ENCODE results near the gene PCDHA2.
A peak's percentile ranks its signal among the peaks of the same experiment; 100 is the strongest.
"Not testable (repeated sequence)": the region's sequence is repeated elsewhere in the genome, so short reads cannot be mapped to it uniquely, and the experiment has no call there.

The PCDHA2 gene

GRCh38 chr5:140791089-140791488, 3.6 kb upstream of the PCDHA2 start:
- no peak for DNase-seq (ENCODE audit: low read depth, low spot score)
- no peak overlapping the region for H3K4me3 ChIP-seq (ENCODE audit: low read depth, low read length)
- in situ Hi-C loops (cut with HindIII; ENCODE audit: low sequenced_read_pairs): no loop called here
- TF ChIP-seq CTCF (IDR thresholded peaks at IDR 0.05; ENCODE audit: low read depth, low read length): no peak

GRCh38 chr5:140795259-140795641, 598 bp downstream of the PCDHA2 start:
- peak; percentile 24 for TF ChIP-seq CTCF (IDR thresholded peaks at IDR 0.05; ENCODE audit: low read depth, low read length)
- in situ Hi-C loops (cut with HindIII; ENCODE audit: low sequenced_read_pairs): no loop called here

GRCh38 chr5:140796072-140796717, 1.5 kb downstream of the PCDHA2 start:
- in situ Hi-C loops (cut with HindIII; ENCODE audit: low sequenced_read_pairs); H3K4me3 ChIP-seq (ENCODE audit: low read depth, low read length); DNase-seq (ENCODE audit: low read depth, low spot score): not testable (repeated sequence)

More at GRCh38 chr5:140795259-140795641, 598 bp downstream of the PCDHA2 start:
- no peak for DNase-seq (ENCODE audit: low read depth, low spot score)
- no peak overlapping the region for H3K4me3 ChIP-seq (ENCODE audit: low read depth, low read length)

- no peak for DNase-seq (ENCODE audit: low read depth, low spot score)
- in situ Hi-C loops (cut with HindIII; ENCODE audit: low sequenced_read_pairs): no loop called here
- no peak for TF ChIP-seq CTCF (IDR thresholded peaks at IDR 0.05; ENCODE audit: low read depth, low read length)
- H3K4me3 ChIP-seq (ENCODE audit: low read depth, low read length): no peak overlapping the region
Measured at GRCh38 chr5:140796718-140797095, 2.1 kb downstream of the PCDHA2 start.

GRCh38 chr5:140800816-140801493, 6.3 kb downstream of the PCDHA2 start, which contains the start of gene PCDHA3:
PCDHA3 (plus strand) TSS chr5:140801057.
- peak; percentile 12 for DNase-seq (ENCODE audit: low read depth, low spot score)
- in situ Hi-C loops (cut with HindIII; ENCODE audit: low sequenced_read_pairs): no loop called here
- no peak for TF ChIP-seq CTCF (IDR thresholded peaks at IDR 0.05; ENCODE audit: low read depth, low read length)
- peak within 1 kb of the TSS; percentile 21 for H3K4me3 ChIP-seq (ENCODE audit: low read depth, low read length)

GRCh38 chr5:140801494-140801841, 6.8 kb downstream of the PCDHA2 start:
- no peak overlapping the region for H3K4me3 ChIP-seq (ENCODE audit: low read depth, low read length)
- peak; percentile 35 for TF ChIP-seq CTCF (IDR thresholded peaks at IDR 0.05; ENCODE audit: low read depth, low read length)
- no peak for DNase-seq (ENCODE audit: low read depth, low spot score)
- in situ Hi-C loops (cut with HindIII; ENCODE audit: low sequenced_read_pairs): no loop called here

GRCh38 chr5:140802381-140802780, 7.7 kb downstream of the PCDHA2 start:
- DNase-seq (ENCODE audit: low read depth, low spot score); in situ Hi-C loops (cut with HindIII; ENCODE audit: low sequenced_read_pairs); H3K4me3 ChIP-seq (ENCODE audit: low read depth, low read length): not testable (repeated sequence)

Measured in astrocyte of the spinal cord (primary cell).